GM19035 (cell line): ENCODE measurements around the gene SCN4B.
"Not testable (repeated sequence)": the region's sequence is repeated elsewhere in the genome, so short reads cannot be mapped to it uniquely, and the experiment has no call there.

Source experiments
- ATAC-seq: cut with Tn5 transposase; IDR thresholded peaks from one replicate; pipeline ENCODE4 v1.9.1; 2021; ENCODE audit not compliant: unreplicated experiment

Gene SCN4B

GRCh38 chr11:118152552-118153471 is at the start of gene SCN4B:
TSS of gene SCN4B (minus strand) at chr11:118152823. CDS start at chr11:118152673, 150 bp downstream.
- no peak for ATAC-seq

- ATAC-seq, result no peak
These were observed 49.3 kb upstream of the SCN4B start for GRCh38 chr11:118201966-118202365.

GRCh38 chr11:118200901-118201680 is 48.5 kb upstream of the SCN4B start:
- no peak for ATAC-seq

GRCh38 chr11:118200497-118200896 is 47.9 kb upstream of the SCN4B start:
- ATAC-seq, result no peak

GRCh38 chr11:118199135-118199534 is 46.5 kb upstream of the SCN4B start:
- ATAC-seq, result no peak

- ATAC-seq, result no peak
These were observed 45.7 kb upstream of the SCN4B start for GRCh38 chr11:118198370-118198769.

GRCh38 chr11:118194835-118195627 is 42.4 kb upstream of the SCN4B start:
- no peak for ATAC-seq

GRCh38 chr11:118193910-118194566 is 41.4 kb upstream of the SCN4B start:
- ATAC-seq, result no peak

GRCh38 chr11:118192817-118193216 is 40.2 kb upstream of the SCN4B start:
- not testable (repeated sequence) for ATAC-seq

- ATAC-seq, result not testable (repeated sequence)
These were observed 38.4 kb upstream of the SCN4B start for GRCh38 chr11:118190942-118191506.

GRCh38 chr11:118186346-118187107 is 33.9 kb upstream of the SCN4B start:
- no peak for ATAC-seq

GRCh38 chr11:118184784-118185579 is 32.4 kb upstream of the SCN4B start:
- no peak for ATAC-seq

- not testable (repeated sequence) for ATAC-seq
These were observed 31.1 kb upstream of the SCN4B start for GRCh38 chr11:118183691-118184090.

- no peak for ATAC-seq
These were observed 27.7 kb upstream of the SCN4B start for GRCh38 chr11:118180300-118180703.

GRCh38 chr11:118176778-118177134 is 24.1 kb upstream of the SCN4B start:
- no peak for ATAC-seq

GRCh38 chr11:118175993-118176777 is 23.6 kb upstream of the SCN4B start, which contains the start of gene SCN2B:
TSS of gene SCN2B (minus strand) at chr11:118176639. CDS start at chr11:118176431, 208 bp downstream.
- ATAC-seq, result no peak

GRCh38 chr11:118175031-118175992 is 22.7 kb upstream of the SCN4B start:
- no peak for ATAC-seq
